IMR-90 (cell line): ENCODE measurements around the gene LDHAL6B. TPM values are rescaled to one million over a fixed set of nuclear protein-coding genes. Genes with fewer than 3 reads are reported as not detected.

Experiments used
- ATAC-seq: fragments of 200-7000 bp; cut with Tn5 transposase; 2 replicates; pipeline ENCODE4 v1.9.1; 2020; ENCODE audit warnings: low read depth, mild to moderate bottlenecking, moderate library complexity
- BruUV-seq: library from RNA; stranded (reverse); fragments of 400-500 nt; replicated peaks from 2 replicates; lab custom pipeline; 2021; lab: Mats Ljungman, UMichigan
- CTCF ChIA-PET: fragments of 300-600 bp; formaldehyde crosslinking; extraction: SDS; loops from one replicate; lab custom pipeline; 2021; ENCODE audit warnings: antibody characterized with exemption; lab: Yijun Ruan, JAX
- POLR2A ChIA-PET: fragments of 300-600 bp; sonication (Branson Sonifier 250); formaldehyde crosslinking; loops from one replicate; lab custom pipeline; 2022; ENCODE audit warnings: antibody characterized with exemption; ENCODE audit not compliant: unreplicated experiment; lab: Charles Lee
- DNase-seq: peaks from one replicate; pipeline ENCODE4 v3.0.0; 2013
- H2AFZ ChIP-seq: replicated peaks from 2 replicates; pipeline ENCODE3; 2013; ENCODE audit warnings: low read length, mild to moderate bottlenecking; ENCODE audit not compliant: poor library complexity
- H2AK5ac ChIP-seq: 2 replicates; pipeline ENCODE4 v1.6.1; 2013; ENCODE audit warnings: low read depth, low read length, inconsistent platforms
- H2AK9ac ChIP-seq: replicated peaks from 2 replicates; pipeline ENCODE3; 2013; ENCODE audit warnings: mild to moderate bottlenecking, low read depth, low read length, moderate library complexity; ENCODE audit not compliant: poor library complexity
- H2BK120ac ChIP-seq: 2 replicates; pipeline ENCODE4 v1.6.1; 2013; ENCODE audit warnings: low read depth, low read length, inconsistent platforms
- H2BK15ac ChIP-seq: 3 replicates; pipeline ENCODE4 v1.6.1; 2013; ENCODE audit warnings: low read depth, low read length, inconsistent platforms
- H2BK20ac ChIP-seq: 2 replicates; pipeline ENCODE4 v1.6.1; 2013; ENCODE audit warnings: low read depth, mild to moderate bottlenecking, inconsistent platforms, low read length, moderate library complexity
- H2BK5ac ChIP-seq: 2 replicates; pipeline ENCODE4 v1.6.1; 2013; ENCODE audit warnings: mild to moderate bottlenecking, low read depth, low read length, inconsistent platforms; ENCODE audit not compliant: poor library complexity, severe bottlenecking
- H3K14ac ChIP-seq: replicated peaks from 2 replicates; pipeline ENCODE4 v1.6.1; 2013; ENCODE audit warnings: low read depth, low read length, inconsistent platforms
- H3K18ac ChIP-seq: 2 replicates; pipeline ENCODE4 v1.6.1; 2013; ENCODE audit warnings: low read depth, low read length, control low read depth
- H3K23ac ChIP-seq: 2 replicates; pipeline ENCODE4 v1.6.1; 2013; ENCODE audit warnings: low read depth, low read length, inconsistent platforms
- H3K27ac ChIP-seq: 2 replicates; pipeline ENCODE4 v1.5.1; 2013; ENCODE audit warnings: mild to moderate bottlenecking, control low read depth, low read length; ENCODE audit not compliant: insufficient read depth
- H3K27me3 ChIP-seq: 2 replicates; pipeline ENCODE4 v1.6.1; 2013; ENCODE audit warnings: low read length; ENCODE audit not compliant: control insufficient read depth, insufficient read depth
- H3K36me3 ChIP-seq: 2 replicates; pipeline ENCODE4 v1.6.1; 2013; ENCODE audit warnings: low read length, mixed read lengths; ENCODE audit not compliant: control insufficient read depth, insufficient read depth
- H3K4ac ChIP-seq: 2 replicates; pipeline ENCODE4 v1.6.1; 2013; ENCODE audit warnings: low read depth, low read length, inconsistent platforms
- H3K4me1 ChIP-seq: 2 replicates; pipeline ENCODE4 v1.6.1; 2013; ENCODE audit warnings: low read length, mixed read lengths; ENCODE audit not compliant: control insufficient read depth, insufficient read depth
- H3K4me2 ChIP-seq: 2 replicates; pipeline ENCODE4 v1.6.1; 2013; ENCODE audit warnings: low read depth, mild to moderate bottlenecking, control low read depth, low read length, moderate library complexity
- H3K4me3 ChIP-seq: 2 replicates; pipeline ENCODE4 v1.5.1; 2013; ENCODE audit warnings: low read depth, mild to moderate bottlenecking, control low read depth, low read length, moderate library complexity; ENCODE audit not compliant: insufficient read depth
- H3K56ac ChIP-seq: 2 replicates; pipeline ENCODE4 v1.6.1; 2013; ENCODE audit warnings: low read length, inconsistent platforms; ENCODE audit not compliant: insufficient read depth; ENCODE audit errors: extremely low read depth
- H3K79me1 ChIP-seq, 2 experiments: 2 replicates each; pipeline ENCODE4 v1.6.1; 2013; ENCODE audit warnings: low read length in 2 of 2, inconsistent platforms in 1 of 2, low read depth in 1 of 2
- H3K9ac ChIP-seq: 2 replicates; pipeline ENCODE4 v1.6.1; 2013; ENCODE audit warnings: low read depth, low read length, control low read depth
- H3K9me1 ChIP-seq: 2 replicates; pipeline ENCODE4 v1.6.1; 2013; ENCODE audit warnings: low read length, inconsistent platforms; ENCODE audit not compliant: insufficient read depth
- H3K9me3 ChIP-seq: 2 replicates; pipeline ENCODE4 v1.6.1; 2013; ENCODE audit warnings: low read length; ENCODE audit not compliant: control insufficient read depth, insufficient read depth
- H4K20me1 ChIP-seq: 2 replicates; pipeline ENCODE4 v1.6.1; 2013; ENCODE audit warnings: low read length, inconsistent platforms; ENCODE audit not compliant: insufficient read depth
- H4K5ac ChIP-seq: 2 replicates; pipeline ENCODE4 v1.6.1; 2013; ENCODE audit warnings: mild to moderate bottlenecking, low read depth, low read length, control low read depth
- H4K8ac ChIP-seq, 2 experiments: 2 replicates each; pipeline ENCODE4 v1.6.1; 2013; ENCODE audit warnings: low read depth in 2 of 2, low read length in 2 of 2, control low read depth in 1 of 2, inconsistent platforms in 1 of 2
- H4K91ac ChIP-seq: 2 replicates; pipeline ENCODE4 v1.6.1; 2013; ENCODE audit warnings: low read depth, low read length, inconsistent platforms; ENCODE audit not compliant: insufficient read depth
- CHD1 ChIP-seq: IDR thresholded peaks from 2 replicates; pipeline ENCODE4 v1.6.1; 2012; ENCODE audit warnings: low read depth, low read length, improper control_type of control experiment
- NFE2L2 ChIP-seq: fragments of 150-350 bp; IDR thresholded peaks from 2 replicates; pipeline ENCODE4 v1.6.1; 2016; ENCODE audit warnings: low read depth, mild to moderate bottlenecking, low read length
- RCOR1 ChIP-seq: IDR thresholded peaks from 2 replicates; pipeline ENCODE4 v1.6.1; 2012; ENCODE audit warnings: mild to moderate bottlenecking, low read length, improper control_type of control experiment; ENCODE audit not compliant: insufficient replicate concordance
- RFX5 ChIP-seq: IDR thresholded peaks from 2 replicates; pipeline ENCODE4 v1.8.0; 2012; ENCODE audit warnings: low read depth, mild to moderate bottlenecking, low read length, moderate library complexity
- SMC3 ChIP-seq: fragments of 150-350 bp; IDR thresholded peaks from 2 replicates; pipeline ENCODE4 v1.6.1; 2016; ENCODE audit warnings: low read depth, mild to moderate bottlenecking, antibody characterized with exemption, low read length, moderate library complexity
- WGBS, 2 experiments: methylation state at CpG; one replicate each; pipeline versions ENCODE4 v1.1.5 to v1.1.7; 2013; ENCODE audit warnings: missing lambda C conversion rate in 2 of 2; ENCODE audit not compliant: insufficient read length in 1 of 2; ENCODE audit errors: extremely low coverage in 2 of 2; 5-methylcytosine and 5-hydroxymethylcytosine counted together
- dilution Hi-C: fragments of 300-500 bp; cut with HindIII; formaldehyde crosslinking; loops from one replicate; pipeline ENCODE4 v1.14.3; 2018; ENCODE audit warnings: low sequenced_read_pairs; ENCODE audit not compliant: unreplicated experiment
- in situ Hi-C: fragments of 300-500 bp; cut with MboI; formaldehyde crosslinking; loops from 3 replicates; pipeline ENCODE4 v1.14.3; 2019; ENCODE audit warnings: low sequenced_read_pairs, inconsistent platforms, mixed read lengths
- intact Hi-C: fragments of 100-400 bp; cut with micrococcal nuclease; formaldehyde crosslinking; loops from 2 replicates; pipeline ENCODE4 v1.10.0; 2022
- polyA plus RNA-seq, 3 experiments: library from polyadenylated mRNA; depleted of rRNA; stranded (reverse); fragments of >200 nt; gene quantifications; 2 replicates each; pipeline ENCODE4 v1.2.3, GENCODE V29; 2012; ENCODE audit warnings: low replicate concordance in 1 of 3
- total RNA-seq: library from RNA; depleted of rRNA; stranded (reverse); fragments of >200 nt; gene quantifications from 2 replicates; pipeline ENCODE4 v1.2.3, GENCODE V29; 2012

Gene LDHAL6B
- total and polyA plus RNA-seq, 2 of the 4 experiments (the other 2 are of a cell fraction) = not detected

GRCh38 chr15:59203008-59203407 lies 3.6 kb upstream of the LDHAL6B start:
- WGBS, 2 experiments = no CpG with 5 or more reads among the region's 6 CpGs
- in situ Hi-C loops = no loop called here

More at GRCh38 chr15:59203008-59203407, 3.6 kb upstream of the LDHAL6B start:
- ChIA-PET POLR2A (no interaction called here), CTCF (no interaction called here)
- H3K9me1 ChIP-seq = peaks cover 15% of the 10 kb centered on the region
- no peak overlapping the region for H3K27ac ChIP-seq
- H4K20me1 ChIP-seq = no peaks in the 10 kb centered on the region
- no peak overlapping the region for H2AFZ ChIP-seq
- peaks cover 30% of the 10 kb centered on the region for H3K36me3 ChIP-seq
- H2BK120ac ChIP-seq = no peak overlapping the region
- H3K56ac ChIP-seq = no peak overlapping the region
- no peaks in the 10 kb centered on the region for H3K9me3 ChIP-seq
- H3K4me3 ChIP-seq = no peak overlapping the region
- H3K4me2 ChIP-seq = no peak overlapping the region
- no peak overlapping the region for H4K91ac ChIP-seq
- no peak overlapping the region for H3K14ac ChIP-seq
- intact Hi-C loops (no loop called here), dilution Hi-C loops (no loop called here)
- no peak overlapping the region for H2AK9ac ChIP-seq
- no peak overlapping the region for H2BK5ac ChIP-seq
- TF ChIP-seq SMC3 (no peak), RFX5 (no peak), CHD1 (no peak), NFE2L2 (no peak), RCOR1 (no peak)
- peaks cover 7 to 12% of the 10 kb centered on the region in 2 experiments; a peak in 3 of 4 replicates for H3K79me1 ChIP-seq
- DNase-seq (no peak), ATAC-seq (no peak)
- BruUV-seq = no TSS peak
- H2AK5ac ChIP-seq = no peak overlapping the region
- no peak overlapping the region for H3K4ac ChIP-seq
- H4K5ac ChIP-seq = no peak overlapping the region
- peaks cover 5% of the 10 kb centered on the region for H3K4me1 ChIP-seq
- no peaks in the 10 kb centered on the region for H3K27me3 ChIP-seq
- H4K8ac ChIP-seq = no peak overlapping the region
- H3K9ac ChIP-seq = no peak overlapping the region
- H3K23ac ChIP-seq = no peak overlapping the region
- no peak overlapping the region for H2BK20ac ChIP-seq
- H2BK15ac ChIP-seq = no peak overlapping the region
- H3K18ac ChIP-seq = no peak overlapping the region
